HG03045 (cell line): ENCODE measurements around the gene ZDHHC23.

Experiments
- ATAC-seq: cut with Tn5 transposase; IDR thresholded peaks from one replicate; pipeline ENCODE4 v1.9.1; 2021; ENCODE audit warnings: mild to moderate bottlenecking, moderate library complexity; ENCODE audit not compliant: unreplicated experiment

ZDHHC23 gene, protein sequence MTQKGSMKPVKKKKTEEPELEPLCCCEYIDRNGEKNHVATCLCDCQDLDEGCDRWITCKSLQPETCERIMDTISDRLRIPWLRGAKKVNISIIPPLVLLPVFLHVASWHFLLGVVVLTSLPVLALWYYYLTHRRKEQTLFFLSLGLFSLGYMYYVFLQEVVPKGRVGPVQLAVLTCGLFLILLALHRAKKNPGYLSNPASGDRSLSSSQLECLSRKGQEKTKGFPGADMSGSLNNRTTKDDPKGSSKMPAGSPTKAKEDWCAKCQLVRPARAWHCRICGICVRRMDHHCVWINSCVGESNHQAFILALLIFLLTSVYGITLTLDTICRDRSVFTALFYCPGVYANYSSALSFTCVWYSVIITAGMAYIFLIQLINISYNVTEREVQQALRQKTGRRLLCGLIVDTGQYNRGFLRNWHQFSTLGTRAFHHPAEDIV

DNA sequence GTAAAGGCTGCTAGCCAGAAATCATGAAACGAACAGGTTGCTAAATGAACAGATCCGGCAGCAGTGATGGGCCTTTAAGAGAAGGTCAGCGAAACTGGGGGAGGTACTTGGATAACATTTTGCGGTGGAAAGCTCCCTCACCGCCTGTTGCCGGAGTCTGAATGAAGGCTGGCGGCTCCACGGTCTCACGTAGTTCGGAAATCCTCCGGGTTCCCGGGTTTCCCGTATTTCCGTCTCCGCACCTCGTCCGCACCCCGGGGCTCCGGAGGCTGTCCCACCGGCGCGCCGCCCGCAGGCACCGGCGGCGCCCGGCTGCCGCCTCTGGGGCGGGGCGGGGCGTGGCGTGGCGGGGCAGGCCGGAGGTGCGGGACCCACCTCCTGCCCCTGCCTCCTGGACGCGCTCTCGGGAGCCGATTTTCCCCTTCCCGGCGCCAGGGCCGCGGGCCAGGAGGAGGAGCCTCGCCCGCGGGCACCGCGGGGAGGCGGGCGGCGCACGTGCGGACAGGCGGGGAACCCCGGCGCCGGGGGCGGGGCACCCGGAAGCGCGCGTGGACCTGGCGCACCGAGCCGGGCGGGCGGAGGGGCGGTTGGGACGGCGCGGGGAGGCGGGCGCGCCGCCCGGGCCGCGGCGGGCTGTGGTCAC lies at the start of gene ZDHHC23:
Gene ZDHHC23, plus strand, starts transcription at position 642 of the 643 bp plus-strand sequence. CDS start 790 bp downstream, outside the sequence.
- ATAC-seq, result peak; percentile 81

DNA sequence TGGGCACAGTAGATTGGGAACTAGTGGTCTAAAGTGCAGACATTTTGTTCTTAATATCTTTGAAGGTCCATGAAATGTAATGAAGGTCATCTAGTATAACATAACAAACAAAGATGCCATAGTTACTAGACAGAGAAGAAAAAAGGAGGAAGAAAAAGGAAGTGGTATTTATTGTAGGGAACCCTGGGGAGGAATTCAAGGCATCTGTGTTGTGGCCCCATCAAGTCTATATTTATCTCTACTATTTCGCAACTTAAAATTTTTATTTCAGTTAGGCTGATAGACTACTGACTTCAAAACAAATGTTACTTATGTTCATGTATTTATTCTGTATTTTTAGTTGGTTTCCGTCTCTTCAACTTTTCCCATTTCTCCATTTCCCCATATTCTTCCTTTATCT lies 48.9 kb upstream of the ZDHHC23 start:
- no peak for ATAC-seq

DNA sequence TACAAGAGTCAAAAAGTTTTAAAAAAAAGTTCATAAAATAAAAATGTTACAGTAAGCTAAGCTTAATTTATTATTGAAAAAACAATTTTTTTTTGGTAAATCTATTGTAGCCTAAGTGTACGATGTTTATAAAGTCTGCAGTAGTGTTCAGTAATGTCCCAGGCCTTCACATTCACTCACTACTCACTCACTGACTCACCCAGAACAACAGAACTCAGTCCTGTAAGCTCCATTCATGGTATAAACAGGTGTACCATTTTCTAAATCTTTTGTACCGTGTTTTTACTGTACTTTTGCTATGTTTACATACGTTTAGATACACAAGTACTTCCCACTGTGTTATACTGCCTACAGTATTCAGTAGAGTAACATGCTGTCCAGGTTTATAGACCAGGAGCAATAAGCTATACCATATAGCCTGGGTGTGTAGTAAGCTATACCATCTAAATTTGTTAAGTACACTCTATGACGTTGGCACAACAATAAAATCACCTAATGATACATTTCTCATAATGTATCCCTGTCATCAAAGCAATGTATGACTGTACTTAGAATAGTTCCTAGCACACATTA lies 41.2 kb upstream of the ZDHHC23 start:
- ATAC-seq, result no peak

DNA sequence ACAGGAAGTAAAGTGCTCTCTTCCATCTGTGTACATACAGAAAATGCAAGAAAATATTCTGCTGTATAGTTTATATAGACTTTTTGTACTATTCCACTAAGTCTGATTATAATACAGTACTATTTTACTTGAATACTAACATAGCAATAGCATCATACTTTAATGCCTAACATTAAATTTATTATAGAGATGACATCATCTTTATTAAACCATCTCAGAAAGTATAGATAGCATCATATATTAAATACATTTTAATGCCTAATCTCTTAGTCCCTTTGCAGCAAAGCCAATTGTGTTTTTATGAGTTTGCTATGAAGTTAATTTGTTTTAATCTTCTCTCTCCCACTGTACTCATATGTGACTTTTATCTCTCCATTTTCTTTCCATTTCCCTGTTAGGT lies 39.7 kb upstream of the ZDHHC23 start:
- ATAC-seq, result no peak

DNA sequence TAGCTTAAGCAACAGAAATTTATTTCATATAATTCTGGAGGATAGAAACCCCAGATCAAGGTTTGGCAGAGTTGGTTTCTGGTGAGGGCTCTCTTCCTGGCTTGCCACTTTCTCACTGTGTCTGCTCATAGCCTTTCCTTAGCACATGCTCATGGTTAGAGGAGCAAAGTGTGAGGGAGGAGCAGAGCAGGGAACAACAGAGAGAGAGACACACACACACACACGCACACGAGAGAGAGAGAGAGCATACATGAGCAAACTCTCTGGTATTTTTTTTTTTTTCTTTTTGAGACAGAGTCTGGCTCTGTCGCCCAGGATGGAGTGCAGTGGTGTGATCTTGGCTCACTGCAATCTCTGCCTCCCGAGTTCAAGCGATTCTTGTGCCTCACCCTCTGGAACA lies 36.8 kb upstream of the ZDHHC23 start:
- ATAC-seq, result no peak

DNA sequence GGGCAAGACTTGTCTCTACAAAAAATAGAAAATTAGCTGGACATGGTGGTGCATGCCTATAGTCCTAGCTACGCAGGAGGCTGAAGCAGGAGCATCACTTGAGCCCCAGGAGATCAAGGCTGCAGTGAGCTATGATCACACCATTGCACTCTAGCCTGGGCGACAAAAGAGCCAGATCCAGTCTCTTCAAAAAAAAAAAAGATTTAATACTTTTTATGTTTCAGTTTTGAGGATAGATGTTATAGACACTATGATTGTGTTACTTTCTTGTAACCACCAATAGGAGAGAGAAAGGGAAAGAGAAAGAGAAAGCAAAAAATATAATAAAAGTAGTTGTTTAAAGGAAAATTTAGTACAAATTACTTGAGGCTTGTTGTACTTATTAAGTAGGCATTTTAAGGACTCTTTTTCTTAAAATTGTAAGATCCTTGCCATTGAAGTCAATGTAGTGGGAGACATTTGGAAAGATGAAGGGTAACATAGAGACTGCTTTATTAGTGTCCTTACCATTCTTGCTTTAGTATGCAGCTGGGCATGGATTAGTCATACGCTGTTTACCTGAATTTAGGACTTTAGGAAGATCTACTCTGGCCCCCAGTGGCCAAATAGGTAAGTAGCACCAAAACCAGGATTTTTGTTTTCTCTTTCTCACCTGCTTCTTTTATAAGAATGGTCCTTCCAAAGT lies 35.1 kb upstream of the ZDHHC23 start:
- peak; percentile 87 for ATAC-seq

DNA sequence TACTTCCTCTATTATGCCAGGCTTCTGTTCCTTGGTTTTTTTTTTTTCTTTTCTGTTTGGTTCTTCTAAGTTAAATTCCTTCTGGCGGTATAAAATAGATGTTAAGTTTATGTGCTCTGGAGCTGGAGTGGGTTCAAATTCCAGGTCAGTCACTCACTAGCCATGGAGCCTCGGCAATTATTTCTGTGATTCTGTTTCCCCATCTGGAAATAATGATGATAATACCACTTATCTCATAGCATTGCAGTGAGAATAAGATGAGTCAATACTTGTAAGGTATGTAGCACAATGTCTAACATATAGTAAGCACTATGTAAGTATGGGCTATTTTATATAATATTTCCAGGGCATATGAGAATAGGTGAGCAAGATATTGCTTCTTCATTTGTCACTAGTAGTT lies 33.2 kb upstream of the ZDHHC23 start:
- ATAC-seq, result no peak

DNA sequence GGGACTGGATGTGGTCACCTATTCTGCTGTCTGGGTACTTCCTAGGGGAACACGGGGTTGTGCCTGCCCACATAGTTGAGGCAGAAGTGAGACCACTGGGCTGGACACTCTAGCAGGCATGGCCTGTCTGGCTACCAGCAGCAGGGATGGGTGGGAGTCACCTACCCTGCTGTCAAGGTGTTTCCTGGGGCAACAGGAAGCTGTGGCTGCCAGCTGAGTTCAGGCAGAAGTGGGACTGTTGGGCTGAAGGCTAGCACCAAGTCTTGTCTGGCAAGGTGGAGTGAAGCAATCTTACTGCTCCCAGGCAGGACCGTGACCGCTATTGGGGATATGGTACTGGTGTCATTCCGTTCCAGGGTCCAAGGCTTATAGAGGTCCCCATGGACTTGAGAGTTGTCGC lies 20.3 kb upstream of the ZDHHC23 start:
- no peak for ATAC-seq

DNA sequence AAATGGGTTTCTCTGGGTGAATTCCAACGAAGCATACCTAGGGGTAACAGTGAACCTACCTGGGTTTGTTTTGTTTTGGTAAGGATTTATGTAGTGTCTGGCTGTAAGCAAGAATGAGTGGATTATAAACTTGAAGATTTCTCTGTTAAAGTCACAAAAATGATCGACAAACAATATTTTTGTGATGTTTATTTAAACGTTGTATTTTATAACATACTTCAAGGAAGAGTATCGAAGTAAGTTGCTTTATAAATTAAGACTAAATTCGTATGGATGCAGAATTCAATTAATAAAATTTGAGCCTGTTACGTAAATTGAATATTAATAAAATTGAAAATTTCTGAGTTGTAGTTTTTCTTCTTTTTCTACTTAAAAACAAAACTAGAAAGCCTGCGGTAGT lies 982 bp upstream of the ZDHHC23 start:
- no peak for ATAC-seq

DNA sequence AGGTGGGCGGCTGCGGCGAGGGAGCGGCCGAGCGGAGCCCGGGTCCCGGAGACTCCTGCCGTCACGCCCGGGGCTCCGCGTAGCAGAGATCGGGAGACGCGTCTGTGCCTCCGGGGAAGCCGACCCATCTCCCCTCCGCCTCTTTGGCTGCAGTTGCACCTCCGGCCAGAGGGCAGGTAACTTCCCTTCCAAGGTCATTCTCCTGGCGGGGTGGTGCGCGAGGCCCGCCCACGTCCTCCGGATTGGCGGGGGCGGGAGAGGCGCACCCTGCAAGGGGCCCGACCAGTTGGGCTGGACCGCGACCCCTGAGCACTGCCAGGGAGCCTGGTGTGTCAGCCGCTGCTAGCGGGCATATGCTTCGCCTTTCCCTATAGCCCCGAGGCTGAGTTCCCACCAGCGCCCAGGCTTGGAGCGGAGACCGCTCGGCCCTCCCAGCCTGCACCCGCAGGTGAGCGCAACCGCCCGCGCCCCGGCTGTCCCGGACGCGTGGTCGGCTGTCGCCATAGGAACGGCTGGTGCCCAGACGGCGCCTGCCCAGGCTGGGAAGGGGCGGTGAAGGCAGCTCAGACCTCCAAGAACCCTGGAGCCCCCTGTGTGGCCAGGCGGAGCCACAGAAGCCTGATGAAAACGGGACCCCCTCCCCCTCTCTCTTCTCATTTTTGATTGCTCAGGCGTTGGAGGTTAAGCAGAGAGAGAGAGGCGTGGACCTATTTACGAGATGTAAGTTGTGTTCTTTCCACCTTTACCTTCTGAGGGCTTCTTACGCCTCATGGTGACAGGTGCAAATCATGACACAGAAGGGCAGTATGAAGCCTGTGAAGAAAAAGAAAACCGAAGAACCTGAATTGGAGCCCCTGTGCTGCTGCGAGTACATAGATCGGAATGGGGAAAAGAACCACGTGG lies 453 bp downstream of the ZDHHC23 start:
- peak; percentile 49 for ATAC-seq

DNA sequence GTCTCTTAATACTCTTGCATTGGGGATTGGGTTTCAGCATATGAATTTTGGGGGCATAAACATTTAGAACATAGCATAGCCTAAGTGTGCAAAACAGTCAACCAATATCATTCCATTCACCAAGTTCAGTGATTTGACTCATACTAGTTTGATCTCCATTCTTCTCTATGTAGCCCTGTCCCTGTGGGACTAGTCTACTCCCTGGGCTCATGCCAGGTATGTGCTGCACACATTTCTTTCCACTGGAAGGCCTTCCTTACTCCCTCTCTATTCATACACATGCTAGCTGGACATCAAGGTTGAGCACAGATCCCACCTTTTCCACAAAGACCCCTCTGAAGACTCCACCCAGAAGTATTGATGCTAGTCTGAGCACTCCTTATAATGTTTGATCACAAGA lies 5.1 kb downstream of the ZDHHC23 start:
- no peak for ATAC-seq

DNA sequence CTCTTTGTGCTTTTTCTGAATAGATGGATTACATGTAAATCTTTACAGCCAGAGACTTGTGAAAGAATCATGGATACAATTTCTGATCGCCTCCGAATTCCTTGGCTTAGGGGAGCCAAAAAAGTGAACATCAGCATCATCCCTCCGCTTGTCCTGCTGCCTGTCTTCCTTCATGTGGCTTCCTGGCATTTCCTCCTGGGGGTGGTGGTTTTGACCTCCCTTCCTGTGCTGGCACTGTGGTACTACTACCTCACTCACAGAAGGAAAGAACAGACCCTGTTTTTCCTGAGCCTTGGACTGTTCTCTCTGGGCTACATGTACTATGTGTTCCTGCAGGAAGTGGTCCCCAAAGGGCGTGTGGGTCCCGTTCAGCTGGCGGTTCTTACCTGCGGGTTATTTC lies 5.9 kb downstream of the ZDHHC23 start:
- no peak for ATAC-seq

DNA sequence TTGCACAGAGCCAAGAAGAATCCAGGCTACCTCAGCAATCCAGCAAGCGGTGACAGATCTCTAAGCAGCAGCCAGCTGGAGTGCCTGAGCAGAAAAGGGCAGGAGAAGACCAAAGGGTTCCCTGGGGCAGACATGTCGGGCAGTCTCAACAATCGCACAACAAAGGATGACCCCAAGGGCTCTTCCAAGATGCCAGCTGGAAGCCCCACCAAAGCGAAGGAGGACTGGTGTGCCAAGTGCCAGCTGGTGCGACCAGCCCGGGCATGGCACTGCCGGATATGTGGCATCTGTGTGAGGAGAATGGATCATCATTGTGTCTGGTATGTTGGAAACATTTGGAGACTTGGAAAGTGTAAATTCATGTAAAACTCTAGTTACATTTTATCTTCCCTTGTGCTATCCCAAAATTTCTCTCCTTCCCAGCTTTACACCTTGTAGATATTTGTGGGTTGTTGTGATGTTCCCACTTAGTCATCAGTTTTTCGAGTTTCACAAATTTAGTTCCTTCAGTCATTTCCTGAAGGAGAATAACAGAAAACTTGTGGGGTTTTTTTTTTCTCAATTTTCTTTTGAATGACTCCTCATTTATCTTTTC lies 6.4 kb downstream of the ZDHHC23 start:
- ATAC-seq, result no peak

DNA sequence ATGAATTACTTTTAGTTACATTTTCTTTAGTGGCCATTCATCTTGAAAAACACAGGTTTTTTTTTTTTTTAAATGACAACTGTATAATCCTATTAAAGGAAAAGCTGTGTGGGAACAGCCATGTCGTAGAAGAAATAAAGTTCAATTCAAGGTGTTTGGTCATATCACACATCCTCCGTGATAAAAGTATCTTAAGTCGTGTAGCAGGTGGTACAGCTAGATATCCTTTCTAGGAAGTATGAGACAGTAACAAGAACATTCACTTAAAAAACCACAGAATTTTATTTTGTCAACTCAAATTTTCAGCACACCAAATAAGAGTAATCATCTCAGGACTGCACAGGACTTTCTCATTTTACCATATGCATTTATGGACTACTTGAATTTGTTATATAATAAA lies 16.1 kb downstream of the ZDHHC23 start:
- ATAC-seq, result no peak

DNA sequence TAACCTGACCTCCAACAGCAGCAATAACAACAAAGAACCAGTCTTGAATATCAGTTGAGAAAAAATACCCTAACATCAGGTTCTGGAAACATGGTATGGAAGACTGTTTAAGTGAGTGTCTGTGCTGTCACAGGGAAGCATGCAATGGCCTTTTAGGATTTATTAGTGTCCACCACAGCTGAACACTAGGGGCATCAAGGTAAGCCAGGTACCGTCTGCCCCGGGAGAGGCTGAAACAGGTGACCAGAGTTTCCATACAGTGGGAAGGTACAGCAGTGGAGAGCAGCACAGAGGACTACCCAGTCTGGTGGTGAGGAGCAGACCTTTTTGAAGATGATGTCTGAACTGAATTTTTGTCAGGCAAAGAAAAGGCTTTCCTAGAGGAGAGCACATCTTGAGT lies 18.4 kb downstream of the ZDHHC23 start:
- ATAC-seq, result no peak

DNA sequence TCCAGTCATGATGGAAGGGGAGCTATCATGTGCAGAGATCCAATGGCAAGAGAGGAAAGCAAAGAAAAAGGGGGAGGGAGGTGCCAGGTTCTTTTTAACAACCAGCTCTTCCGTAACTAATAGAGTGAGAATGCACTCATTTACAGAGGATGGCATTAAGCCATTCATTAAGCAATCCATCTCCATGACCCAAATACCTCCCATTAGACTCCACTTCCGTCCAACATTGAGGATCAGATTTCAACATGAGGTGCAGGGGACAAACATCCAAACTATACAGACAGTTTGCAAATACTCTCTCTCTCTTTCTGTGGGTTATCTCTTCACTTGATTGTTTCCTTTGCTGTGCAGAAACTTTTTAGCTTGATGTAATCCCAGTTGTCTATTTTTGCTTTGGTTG lies 21.2 kb downstream of the ZDHHC23 start:
- no peak for ATAC-seq

DNA sequence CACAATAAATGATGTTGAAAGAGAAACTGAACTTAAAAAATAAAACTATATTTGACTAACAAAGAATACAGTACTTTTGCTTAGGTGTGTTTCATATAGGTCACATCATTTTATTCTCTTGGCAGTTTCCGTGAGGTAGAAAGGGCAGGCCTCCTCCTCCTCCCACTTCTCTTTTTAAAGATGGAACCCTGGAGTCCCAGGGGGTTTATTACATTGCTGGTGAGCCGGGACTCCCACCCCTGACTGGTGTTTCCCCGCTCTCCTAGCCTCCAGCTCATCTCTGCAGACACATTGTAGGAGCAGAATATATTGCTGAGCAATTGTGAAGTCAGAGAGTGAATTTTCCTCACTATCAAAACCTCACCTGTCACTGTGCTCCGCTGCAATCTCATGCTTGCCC lies 30.0 kb downstream of the ZDHHC23 start:
- ATAC-seq, result no peak

DNA sequence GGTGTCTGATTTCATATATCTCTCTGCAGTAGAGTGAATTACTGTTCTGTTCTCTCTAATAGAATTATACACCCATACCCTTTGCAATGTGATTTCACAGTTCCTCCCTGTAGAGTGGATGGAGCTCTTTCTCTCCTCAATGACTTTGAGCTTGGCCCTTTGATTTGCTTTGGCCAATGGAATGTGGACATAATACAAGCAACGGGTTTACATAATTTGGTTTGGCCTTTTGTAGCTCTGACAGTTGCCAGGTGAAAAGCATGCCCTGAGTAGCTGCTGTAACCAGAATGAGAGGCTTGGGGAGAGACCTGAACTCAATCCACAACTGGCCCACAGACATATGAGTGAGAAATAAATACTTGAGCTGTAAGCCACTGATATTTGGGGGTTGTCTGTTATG lies 32.1 kb downstream of the ZDHHC23 start:
- no peak for ATAC-seq

DNA sequence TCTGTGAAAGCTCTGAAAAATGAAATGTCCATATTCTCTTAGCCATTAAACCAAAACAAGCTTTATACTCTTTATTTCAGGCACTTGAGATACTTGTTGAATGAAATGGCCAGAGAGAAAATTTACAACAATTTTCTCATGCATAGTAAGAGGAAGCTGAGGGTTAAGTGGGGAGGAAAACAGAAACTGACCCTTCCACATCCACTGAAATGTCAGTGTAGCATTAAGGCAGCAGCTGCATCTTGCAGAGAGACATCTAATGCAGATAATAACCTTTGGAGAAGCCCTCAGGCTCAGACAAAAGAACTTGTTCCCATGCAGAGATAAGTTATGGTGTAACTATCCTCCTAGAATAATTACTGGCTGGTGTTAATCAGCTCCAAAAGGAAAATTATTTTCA lies 34.0 kb downstream of the ZDHHC23 start:
- ATAC-seq, result no peak

DNA sequence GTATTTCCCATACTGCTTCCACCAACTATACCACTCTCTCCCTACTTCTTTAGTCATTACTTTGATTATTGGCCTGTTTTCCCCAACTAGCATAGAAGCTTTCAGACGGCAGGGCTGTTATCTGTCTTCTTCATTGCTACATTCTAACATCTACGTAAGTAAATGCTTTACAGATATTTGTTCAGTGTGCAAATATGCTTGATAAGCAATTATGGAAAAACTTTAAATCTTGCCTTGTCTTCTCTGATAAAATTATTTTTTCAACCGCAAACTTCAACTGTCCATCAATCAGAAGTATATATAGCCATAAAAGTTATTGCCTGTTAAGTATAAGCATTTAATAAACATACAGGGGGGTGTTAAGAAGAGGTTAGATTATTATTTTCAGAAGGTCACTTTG lies 35.7 kb downstream of the ZDHHC23 start:
- ATAC-seq, result no peak
